NB4 (cell line): ENCODE results near the gene IRAK3.

Source experiments
- MYC ChIP-seq: IDR thresholded peaks from 2 replicates; pipeline ENCODE4 v1.6.1; 2011; ENCODE audit warnings: low read depth, low read length
- POLR2A ChIP-seq: IDR thresholded peaks from 2 replicates; pipeline ENCODE4 v1.6.1; 2011; ENCODE audit warnings: mild to moderate bottlenecking; ENCODE audit not compliant: insufficient read length; ENCODE audit errors: extremely low read depth
- TF ChIP-seq, protein P1 (sequence below): IDR thresholded peaks from one replicate; pipeline ENCODE4 v1.5.1; 2012; ENCODE audit warnings: low read depth, low read length

DNA sequence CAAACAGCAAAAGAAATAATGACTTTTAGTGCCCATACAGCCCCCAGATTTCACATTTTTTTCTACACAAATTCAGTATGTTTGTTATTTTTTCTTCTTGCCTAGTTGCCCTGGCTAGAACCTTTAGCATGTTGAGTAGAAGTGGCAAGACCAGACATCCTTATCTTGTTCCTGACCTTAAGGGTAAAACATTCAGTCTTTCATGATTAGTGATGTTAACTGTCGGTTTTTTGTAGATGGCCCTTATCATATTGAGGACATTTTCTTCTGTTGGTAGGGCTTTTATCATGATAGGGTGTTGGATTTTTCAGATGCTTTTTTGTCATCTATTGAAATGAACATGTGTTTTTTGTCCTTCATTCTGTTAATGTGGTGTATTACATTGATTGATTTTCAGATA is 17.1 kb downstream of the IRAK3 start:
- TF ChIP-seq, protein P1, sequence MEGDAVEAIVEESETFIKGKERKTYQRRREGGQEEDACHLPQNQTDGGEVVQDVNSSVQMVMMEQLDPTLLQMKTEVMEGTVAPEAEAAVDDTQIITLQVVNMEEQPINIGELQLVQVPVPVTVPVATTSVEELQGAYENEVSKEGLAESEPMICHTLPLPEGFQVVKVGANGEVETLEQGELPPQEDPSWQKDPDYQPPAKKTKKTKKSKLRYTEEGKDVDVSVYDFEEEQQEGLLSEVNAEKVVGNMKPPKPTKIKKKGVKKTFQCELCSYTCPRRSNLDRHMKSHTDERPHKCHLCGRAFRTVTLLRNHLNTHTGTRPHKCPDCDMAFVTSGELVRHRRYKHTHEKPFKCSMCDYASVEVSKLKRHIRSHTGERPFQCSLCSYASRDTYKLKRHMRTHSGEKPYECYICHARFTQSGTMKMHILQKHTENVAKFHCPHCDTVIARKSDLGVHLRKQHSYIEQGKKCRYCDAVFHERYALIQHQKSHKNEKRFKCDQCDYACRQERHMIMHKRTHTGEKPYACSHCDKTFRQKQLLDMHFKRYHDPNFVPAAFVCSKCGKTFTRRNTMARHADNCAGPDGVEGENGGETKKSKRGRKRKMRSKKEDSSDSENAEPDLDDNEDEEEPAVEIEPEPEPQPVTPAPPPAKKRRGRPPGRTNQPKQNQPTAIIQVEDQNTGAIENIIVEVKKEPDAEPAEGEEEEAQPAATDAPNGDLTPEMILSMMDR = no peak
- TF ChIP-seq MYC (no peak), POLR2A (no peak)
